NCI-H460 (cell line): Measurements from ENCODE around the gene SPIRE1. TPM values are rescaled to one million over a fixed set of nuclear protein-coding genes. Genes with fewer than 3 reads are reported as not detected.
"Not testable (repeated sequence)": the region's sequence is repeated elsewhere in the genome, so short reads cannot be mapped to it uniquely, and the experiment has no call there.

Experiments used
- DNase-seq: peaks from one replicate; pipeline ENCODE4 v3.0.0-alpha.2; 2016; ENCODE audit warnings: low read depth; ENCODE audit errors: extremely low read depth
- total RNA-seq: library from RNA; depleted of rRNA; stranded (reverse); fragments of >200 nt; shearing (Covaris generic); gene quantifications from 2 replicates; pipeline ENCODE4 v1.2.3, GENCODE V29; 2014

SPIRE1 gene
- total RNA-seq, 1 experiment from 2014 or later = 46.2 TPM

DNA sequence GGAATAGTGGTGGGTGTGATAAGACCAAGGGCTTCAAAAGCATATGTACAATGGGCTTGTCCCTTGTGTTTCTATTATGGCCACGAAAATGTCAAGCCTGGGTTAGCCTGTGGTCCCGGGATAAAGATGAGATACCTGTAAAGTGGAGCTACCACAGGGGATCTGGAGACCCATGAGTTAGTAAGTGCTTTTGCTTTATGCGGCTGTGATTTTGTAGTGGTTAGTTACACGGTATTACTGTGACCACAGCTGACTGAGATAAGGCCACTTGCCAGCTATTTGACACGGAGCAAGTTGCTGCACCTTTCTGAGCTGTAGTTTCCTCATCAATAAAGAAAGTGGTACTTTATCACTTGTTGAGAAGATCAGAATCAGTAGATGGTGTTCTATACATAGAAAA is 150.9 kb downstream of the SPIRE1 start:
- DNase-seq = no peak

DNA sequence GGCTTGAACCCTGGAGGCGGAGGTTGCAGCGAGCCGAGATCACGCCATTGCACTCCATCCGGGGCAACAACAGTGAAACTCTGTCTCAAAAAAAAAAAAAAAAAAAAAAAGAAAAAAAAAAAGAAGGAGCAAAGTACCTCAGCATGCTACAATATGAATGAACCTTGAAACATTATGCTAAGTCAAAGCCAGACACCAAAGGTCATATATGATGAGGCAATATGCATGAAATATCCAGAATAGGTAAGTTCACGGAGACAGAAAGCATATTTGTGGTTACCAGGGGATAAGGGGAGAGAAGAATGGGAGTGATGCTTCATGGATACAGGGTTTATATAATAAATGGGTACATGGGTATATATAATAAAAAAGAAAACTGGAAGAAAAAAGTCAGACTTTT is 156.9 kb downstream of the SPIRE1 start:
- no peak for DNase-seq

DNA sequence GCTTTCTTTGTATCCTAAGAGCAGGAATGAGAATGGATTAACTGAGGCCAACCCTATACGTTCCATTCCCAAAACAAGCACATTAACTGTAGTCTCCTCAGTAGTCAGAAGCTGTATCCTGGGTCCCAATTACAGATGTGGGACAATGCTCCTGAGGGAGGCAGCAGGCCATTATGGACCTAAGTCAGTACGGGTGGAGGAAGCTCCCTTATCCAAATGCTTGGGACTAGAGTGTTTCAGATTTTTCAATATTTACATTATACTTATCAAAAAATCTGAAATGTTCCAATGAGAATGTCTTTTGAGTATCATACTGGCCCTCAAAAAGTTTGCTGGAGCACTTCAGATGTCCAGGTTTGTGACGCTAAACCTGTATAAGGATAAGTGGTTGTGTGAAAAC is 160.1 kb downstream of the SPIRE1 start:
- no peak for DNase-seq

DNA sequence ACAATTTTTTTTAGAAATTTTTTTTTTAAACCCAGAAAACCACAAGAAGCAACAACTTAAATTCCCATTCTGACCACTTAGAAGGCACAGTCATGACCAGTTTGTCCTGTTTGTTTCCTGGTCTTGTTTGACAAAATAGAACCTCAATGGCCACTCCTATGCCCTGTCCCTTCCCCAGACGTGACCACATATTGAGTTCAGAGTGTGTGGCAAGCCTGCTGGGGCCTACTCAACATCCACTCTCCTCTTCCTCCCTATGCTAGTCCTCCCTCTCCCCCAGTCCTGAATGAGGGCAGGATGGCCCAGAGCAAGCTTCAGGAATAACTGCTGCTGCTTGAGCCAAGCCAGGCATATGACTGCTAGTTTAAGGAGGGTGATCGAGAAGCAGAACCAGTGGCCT is 160.6 kb downstream of the SPIRE1 start:
- DNase-seq = no peak

DNA sequence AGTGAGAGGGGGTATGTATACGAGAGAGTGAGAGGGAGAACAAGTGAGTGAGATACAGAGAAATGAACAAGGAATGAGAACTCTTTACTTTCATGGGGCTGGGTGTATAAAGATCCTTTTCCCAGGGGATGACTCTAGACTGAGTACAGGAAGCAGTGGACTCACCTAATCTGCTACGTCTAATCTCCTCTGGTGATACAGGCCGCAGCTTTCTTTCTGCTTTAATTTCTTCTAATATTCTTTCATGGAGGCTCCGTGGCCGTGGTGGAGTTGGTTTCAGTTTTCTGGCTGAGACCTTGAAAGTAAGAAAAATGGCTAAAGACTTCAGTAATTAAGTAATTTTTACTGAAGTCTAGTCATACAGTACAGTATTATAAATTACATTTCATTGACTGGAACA is 165.0 kb downstream of the SPIRE1 start:
- DNase-seq = no peak

DNA sequence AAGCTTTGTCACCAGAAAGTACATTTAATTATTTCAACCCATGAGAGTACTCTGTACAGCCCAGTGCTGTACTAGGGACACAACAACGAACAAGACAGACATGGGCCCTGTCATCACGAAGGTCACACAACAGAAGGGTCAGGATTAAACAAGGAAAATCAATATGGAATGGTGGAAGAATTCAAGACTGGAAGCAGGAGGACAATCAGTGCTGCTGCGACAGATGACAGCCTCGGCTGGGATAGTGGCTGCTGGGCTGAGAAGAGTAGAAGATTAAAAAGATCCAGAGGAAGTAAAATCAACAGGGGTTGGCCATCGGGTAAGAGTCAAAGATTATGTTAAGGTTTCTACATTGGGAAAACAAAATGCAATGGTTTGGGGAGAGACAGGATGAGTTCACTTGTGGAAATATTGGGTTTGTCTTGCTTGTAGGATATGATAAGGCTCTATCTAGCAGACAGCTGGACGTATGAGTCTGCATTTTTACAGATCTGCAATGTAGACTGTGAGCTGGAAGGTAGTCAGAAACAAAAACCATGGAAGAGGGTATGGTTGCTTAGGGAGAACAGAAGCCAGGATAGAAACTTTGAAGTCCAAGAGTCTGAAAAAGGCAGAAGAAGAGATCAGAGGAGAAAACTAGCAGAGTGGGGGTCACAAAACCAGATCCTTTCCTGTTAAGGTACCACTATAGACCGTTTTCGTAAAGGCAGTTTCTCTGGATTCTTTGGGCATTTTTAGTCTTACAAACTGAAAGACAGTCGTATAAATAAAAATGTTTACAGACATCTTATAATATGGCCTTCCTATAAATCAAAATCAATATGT is 166.1 kb downstream of the SPIRE1 start:
- DNase-seq = no peak

DNA sequence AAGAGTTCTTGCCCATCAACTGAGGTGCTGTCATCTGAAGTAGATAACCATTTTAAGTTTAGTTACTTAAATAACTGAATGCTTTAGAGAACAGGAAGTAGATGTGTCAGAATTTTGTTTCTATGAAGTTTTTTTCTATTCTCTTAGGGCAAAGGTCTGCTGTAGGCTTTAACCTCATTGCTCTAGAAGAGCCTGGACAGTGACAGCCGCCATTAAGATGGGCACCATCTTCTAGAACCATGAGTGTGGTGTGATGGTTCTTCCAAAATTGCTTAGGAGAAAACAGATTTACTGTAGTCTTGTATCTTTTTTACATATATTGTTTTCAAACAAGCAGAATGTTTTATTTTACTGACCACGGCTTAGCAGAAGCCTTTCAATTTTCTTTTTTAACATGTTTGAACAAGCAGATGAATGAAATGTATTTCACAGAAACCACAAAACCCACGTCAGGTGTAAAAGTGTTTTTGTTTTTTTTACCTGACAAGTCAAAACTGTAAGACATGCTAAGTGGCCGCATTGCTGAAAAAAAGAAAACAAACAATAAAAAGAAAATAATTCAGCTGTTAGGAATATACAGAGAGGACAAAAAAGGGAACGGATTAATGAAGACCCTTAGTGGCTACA is 172.3 kb downstream of the SPIRE1 start:
- DNase-seq = no peak

DNA sequence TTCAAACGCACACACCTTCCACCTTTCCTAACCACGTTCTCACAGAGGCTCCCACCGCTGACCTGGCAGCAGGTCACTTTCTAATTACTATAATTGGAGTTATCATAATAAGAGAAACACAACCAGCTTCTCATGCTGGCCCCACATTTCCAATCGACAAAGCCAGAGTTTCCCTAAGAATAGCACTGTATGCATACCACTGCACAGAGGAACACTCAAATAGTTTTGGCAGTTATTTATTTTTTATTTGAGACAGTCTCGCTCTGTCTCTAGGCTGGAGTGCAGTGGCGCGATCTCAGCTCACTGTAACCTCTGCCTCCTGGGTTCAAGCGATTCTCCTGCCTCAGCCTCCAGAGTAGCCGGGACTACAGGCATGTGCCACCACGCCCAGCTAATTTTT is 176.0 kb downstream of the SPIRE1 start:
- DNase-seq = not testable (repeated sequence)

DNA sequence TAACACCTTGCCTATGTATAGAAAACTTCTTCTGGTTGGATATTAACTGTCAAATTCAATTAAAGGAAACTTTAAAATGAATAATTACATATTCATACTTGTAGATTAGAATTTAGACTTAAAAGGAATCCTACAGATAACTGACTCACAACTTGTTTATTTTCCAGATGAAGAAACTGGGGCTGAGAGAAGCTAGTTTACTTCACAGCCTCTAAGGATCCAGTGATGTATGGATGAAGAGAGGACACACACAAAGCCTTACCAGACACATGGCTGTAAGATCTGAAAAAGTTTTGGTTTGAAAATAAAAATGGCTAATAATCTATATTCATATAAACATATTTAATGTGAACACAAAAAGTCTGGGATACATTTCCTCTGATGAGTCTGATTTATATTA is 177.9 kb downstream of the SPIRE1 start:
- DNase-seq = no peak

DNA sequence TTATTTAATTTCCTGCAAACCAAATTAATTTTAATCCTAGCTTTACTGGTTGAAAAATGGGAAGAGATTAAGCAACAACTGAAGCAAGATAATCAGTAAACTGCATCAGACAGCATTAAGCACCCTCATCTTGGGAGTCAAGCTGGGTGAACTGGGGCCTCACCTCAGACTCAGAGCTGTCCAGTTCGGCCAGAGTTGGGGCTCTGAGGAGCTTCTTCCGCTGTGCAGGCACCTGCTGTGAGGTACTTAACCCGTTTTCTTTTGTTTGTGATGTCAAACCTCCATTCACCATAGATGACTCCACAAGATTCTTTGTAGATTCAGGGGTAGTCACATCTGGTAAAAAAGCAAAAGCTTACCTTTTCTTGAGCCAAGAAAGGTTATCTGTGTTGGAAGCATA is 178.4 kb downstream of the SPIRE1 start:
- DNase-seq = no peak

DNA sequence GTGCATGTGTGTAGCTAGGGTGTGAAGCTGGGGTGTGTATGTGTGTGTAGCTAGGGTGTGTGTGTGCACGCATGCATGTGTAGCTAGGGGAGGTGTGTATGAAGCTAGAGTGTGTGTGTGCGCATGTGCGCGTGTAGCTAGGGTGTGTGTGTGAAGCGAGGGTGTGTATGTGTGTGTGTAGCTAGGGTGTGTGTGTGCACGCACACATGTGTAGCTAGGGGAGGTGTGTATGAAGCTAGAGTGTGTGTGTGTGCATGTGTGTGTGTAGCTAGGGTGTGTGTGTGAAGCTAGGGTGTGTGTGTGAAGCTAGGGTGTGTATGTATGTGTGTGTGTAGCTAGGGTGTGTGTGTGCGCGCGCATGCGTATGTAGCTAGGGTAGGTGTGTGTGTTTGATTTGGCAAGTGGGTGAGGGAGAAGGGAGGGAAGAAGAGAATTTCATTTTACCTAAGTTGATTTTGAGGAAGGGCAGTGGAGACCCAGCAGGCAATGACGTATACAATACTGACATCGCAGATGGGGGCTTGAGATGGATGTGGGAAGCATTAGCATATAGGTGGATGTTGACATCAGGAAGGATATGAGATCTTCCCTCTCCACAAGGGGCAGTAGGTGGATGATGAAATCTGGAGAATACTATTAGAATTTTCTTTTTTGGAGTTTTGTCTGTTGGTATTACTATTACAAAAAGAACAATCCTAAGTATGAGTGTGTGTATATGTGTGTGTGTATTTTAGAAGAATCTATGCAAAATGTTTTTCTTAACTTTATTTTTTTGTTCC is 179.4 kb downstream of the SPIRE1 start:
- no peak for DNase-seq

DNA sequence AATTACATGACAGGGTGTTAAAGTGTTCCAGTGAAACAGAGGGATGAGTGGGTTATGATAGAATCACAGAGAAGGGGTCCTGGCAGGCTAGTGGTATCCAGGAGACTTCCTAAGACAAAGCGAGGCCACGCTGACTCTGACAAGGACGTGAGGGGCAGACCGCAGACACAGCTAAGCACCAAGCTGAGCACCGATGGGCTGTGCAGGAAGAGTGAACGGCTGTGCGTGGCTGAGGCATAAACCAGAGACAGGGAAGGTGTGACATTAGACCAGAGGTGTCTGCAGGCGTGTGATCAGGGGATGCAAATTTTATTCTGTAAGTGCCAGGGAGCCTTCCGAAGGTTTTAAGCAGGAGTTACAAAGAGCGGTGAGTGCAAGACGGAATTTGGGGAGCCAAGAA is 180.3 kb downstream of the SPIRE1 start:
- no peak for DNase-seq

DNA sequence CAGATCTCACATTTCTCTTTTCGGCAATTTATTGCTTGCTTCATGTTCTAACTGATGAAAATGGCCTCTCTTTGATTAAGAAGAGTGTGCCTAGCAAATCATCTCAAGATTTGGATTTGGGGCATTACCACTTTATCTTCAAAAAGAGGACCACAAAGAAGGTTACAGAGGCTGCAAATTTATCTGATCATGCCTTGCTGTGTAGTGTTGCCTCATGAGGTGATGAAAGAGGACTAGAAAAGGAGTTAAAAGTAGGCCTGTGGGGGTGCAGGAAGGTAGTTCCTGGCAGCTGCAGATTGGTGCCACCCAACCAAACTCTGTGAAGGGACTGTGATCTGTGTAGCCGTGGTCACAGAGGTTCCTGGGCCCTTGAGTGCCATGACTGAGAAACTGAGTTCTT is 181.0 kb downstream of the SPIRE1 start:
- DNase-seq = no peak

DNA sequence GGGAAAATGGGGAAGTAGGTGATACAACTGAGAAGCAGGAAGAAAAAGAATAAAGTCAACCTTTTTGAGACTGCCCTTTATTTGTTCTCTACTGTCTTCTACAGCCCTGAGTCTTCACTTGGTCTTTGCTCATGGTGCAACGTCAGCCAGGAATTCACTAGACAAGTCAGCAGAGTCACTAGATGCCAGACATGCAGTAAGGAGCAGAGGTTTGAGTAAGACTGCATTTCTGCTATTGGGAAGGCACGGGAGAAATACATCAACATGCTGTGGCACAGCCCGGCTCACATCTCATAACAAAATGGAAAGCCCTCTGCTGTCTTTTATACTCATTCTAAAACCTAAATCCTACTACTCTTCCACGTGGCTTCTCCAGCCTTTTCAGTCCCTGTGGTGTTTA is 183.0 kb downstream of the SPIRE1 start:
- no peak for DNase-seq

DNA sequence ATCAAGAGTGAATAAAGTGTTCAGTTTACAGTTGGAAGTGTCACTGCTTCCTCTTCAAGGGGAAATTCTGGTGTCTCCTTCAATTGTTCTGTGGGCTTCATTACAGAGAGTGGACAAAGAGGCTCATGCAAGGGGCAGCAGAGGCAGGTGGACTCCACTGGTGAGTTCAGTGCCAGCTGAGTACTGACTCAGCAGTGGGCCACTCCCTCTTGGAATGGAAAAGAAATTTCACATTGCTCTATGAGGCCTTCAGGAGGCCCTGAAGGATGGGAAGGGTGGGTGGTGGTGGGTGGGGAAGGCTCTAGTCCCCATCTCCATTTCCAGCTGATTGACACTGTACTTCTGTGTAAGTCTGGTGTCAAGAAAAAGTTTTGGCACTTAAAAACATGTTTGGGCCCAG is 183.8 kb downstream of the SPIRE1 start:
- no peak for DNase-seq

DNA sequence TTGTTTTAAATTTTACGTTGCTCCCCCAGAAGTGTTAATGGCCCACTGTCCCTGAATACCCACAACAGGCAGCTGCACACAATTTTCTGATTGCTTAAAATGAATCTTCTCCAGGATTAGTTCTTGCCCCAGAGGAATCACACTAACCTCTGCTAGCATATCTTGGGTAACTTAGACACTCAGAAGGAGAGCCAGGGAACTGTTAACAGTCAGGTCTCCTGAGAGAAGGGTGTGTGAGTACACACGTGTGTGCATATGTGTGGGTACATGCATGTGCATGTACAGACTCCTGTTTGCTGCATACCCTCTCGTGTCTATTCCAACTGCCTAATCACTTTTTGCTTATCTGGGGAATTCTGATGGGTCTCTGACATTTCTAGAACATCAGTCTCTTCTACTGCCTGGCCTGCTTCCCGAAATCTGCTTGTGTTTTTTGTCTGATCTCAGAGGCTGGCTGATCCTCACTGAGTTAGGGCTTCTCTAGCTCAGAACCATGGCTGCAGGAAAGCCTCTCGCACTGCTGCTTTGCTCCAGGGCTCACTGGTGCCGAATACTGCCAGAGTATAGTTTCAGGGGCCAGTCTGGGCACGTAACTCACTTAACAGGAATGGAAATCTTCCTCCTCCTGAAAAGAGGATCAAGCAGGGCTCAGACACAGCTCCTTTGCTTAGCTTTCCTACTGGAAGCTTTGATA is 187.4 kb downstream of the SPIRE1 start:
- DNase-seq = no peak

DNA sequence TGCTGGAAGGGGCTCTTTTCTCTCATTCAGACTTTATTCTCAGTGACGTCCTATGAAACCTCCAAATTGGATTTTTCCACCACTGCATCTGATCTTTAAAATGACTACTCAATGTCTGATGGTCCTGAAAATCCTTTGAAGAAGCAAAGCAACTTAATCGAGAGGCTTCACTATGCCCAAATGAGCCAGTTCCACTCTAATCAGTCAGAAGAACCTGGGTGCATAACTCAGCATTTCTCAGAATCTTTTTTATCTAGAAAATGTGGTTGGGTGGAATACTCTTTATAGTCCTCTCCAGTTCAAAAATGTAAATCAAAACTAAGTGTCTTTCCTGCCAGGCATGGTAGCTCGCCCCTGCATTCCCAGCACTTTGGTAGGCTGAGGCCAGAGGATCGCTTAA is 189.5 kb downstream of the SPIRE1 start:
- DNase-seq = no peak

DNA sequence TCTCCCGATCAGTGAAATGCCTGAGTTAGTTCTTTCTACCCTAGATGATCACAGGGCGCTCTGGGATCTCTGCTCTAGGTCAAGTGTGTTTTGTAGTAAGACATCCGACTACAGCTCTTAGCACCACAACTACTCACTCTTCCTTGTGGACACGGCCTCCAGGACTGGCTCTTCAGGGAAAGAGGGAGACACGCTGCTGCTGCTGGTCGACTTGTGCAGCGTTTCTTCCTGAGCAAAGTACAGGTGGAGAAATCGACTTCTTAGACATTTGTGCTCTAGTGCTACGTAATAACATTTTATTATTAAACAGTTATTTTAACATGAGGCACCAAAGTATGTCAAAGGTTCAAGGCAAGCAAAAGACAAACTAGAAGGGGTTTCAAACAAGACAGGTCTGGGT is 193.2 kb downstream of the SPIRE1 start:
- no peak for DNase-seq

DNA sequence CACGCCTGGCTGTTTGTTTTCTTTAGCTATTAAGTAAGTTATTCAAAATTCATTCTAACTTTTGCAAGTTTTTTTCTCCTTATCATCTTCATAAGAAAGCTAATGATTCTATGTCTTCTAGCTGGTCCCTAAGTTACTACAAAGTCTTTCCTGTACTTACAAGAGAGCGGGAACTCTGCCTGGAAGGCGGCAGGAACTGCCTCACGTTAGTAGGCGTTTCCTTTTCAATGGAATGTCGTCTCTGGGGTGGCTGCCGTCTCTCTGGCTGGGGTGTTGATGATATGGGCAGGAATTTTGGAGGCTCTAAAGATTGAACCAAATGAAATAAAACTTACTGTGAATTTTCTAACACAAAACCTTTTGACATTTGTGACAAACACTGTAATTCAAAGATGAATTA is 194.7 kb downstream of the SPIRE1 start:
- no peak for DNase-seq

DNA sequence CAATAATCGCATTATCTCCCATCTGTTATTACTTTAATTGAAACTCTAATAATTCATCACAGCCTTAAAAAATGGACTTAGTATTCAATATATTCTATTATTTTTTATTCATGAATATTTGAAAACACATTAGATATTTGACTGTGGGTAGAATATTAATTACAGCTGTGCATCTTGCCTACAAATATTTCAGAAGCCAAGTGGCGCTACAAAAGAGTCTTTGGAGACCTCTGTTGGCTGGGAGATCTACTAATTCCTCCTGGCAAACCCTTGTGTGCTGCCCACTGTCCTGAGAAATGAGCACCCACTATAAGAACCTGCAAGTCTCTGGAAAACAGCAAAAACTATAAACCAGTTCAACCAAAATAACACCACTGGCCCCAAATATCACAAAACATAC is 195.7 kb downstream of the SPIRE1 start:
- no peak for DNase-seq

DNA sequence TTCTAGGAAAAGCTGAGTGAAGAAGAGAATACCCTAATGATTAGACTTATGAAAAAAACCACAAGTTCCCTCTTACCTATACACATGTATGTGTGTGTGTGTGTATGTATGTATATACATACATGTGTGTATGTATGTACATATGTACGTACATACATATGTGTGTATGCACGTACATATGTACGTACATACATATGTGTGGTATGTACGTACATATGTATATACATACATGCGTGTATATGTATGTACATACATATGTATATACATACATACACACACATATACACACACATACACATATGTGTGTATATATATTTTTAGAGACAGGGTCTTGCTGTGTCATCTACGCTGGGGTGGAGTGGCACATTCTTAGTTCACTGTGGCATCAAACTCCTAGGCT is 196.6 kb downstream of the SPIRE1 start:
- no peak for DNase-seq
